ENCODE data around the gene HOXA3.

HOXA3 gene

GRCh38 chr7:27143950-27144780 is 8.2 kb downstream of the HOXA3 start:
- no peak for DNase-seq (ENCODE audit: low read depth, low spot score)

GRCh38 chr7:27143023-27143949 is 9.1 kb downstream of the HOXA3 start, which contains the start of gene HOXA5:
Gene HOXA5 (minus strand): TSS chr7:27143681. CDS start chr7:27143607, 74 bp downstream.
- no peak for DNase-seq (ENCODE audit: low read depth, low spot score)

- DNase-seq (ENCODE audit: low read depth, low spot score) = no peak
Measured at GRCh38 chr7:27142580-27143022, 9.8 kb downstream of the HOXA3 start.

GRCh38 chr7:27141923-27142579 is 10.3 kb downstream of the HOXA3 start:
- no peak for DNase-seq (ENCODE audit: low read depth, low spot score)

GRCh38 chr7:27141137-27141922 is 11.1 kb downstream of the HOXA3 start:
- DNase-seq (ENCODE audit: low read depth, low spot score) = no peak

- no peak for DNase-seq (ENCODE audit: low read depth, low spot score)
Measured at GRCh38 chr7:27140126-27140857, 12.1 kb downstream of the HOXA3 start.

- no peak for DNase-seq (ENCODE audit: low read depth, low spot score)
Measured at GRCh38 chr7:27139334-27140125, 12.9 kb downstream of the HOXA3 start.

GRCh38 chr7:27138985-27139333 is 13.4 kb downstream of the HOXA3 start:
- DNase-seq (ENCODE audit: low read depth, low spot score) = no peak

- DNase-seq (ENCODE audit: low read depth, low spot score) = no peak
Measured at GRCh38 chr7:27138472-27138871, 13.9 kb downstream of the HOXA3 start.

GRCh38 chr7:27137640-27138315 is 14.6 kb downstream of the HOXA3 start:
- no peak for DNase-seq (ENCODE audit: low read depth, low spot score)

GRCh38 chr7:27134392-27134791 is 18.0 kb downstream of the HOXA3 start:
- DNase-seq (ENCODE audit: low read depth, low spot score) = no peak

GRCh38 chr7:27133409-27134231 is 18.8 kb downstream of the HOXA3 start:
- no peak for DNase-seq (ENCODE audit: low read depth, low spot score)

- DNase-seq (ENCODE audit: low read depth, low spot score) = no peak
Measured at GRCh38 chr7:27132978-27133377, 19.4 kb downstream of the HOXA3 start.

GRCh38 chr7:27132214-27132613 is 20.2 kb downstream of the HOXA3 start:
- DNase-seq (ENCODE audit: low read depth, low spot score) = no peak

GRCh38 chr7:27131390-27131819 is 21.0 kb downstream of the HOXA3 start:
- DNase-seq (ENCODE audit: low read depth, low spot score) = no peak

GRCh38 chr7:27130540-27131389 is 21.6 kb downstream of the HOXA3 start, which contains the start of gene HOXA4:
Gene HOXA4 (minus strand): TSS chr7:27130757. CDS start chr7:27130733, 24 bp downstream.
- DNase-seq (ENCODE audit: low read depth, low spot score) = peak; percentile 59
